HCT116 (cell line): ENCODE data around the gene FNDC3A.

Experiments used
- CTCF ChIP-seq, 3 experiments: fragments of 200-600 bp in 1 of 3; sonication (generic) in 1 of 3; IDR thresholded peaks in 2 of 3; conservative IDR thresholded peaks in 1 of 3; 2 replicates each; pipeline ENCODE4 v1.5.1; 2012 to 2017; ENCODE audit warnings: low read depth in 2 of 3, low read length in 2 of 3, antibody characterized with exemption in 1 of 3, borderline replicate concordance in 1 of 3, control low read depth in 1 of 3, mild to moderate bottlenecking in 1 of 3, mixed read lengths in 1 of 3, mixed run types in 1 of 3, moderate library complexity in 1 of 3; ENCODE audit not compliant: insufficient read depth in 1 of 3
- EGR1 ChIP-seq: IDR thresholded peaks from 2 replicates; pipeline ENCODE4 v1.6.1; 2012; ENCODE audit warnings: low read depth
- ELF1 ChIP-seq: IDR thresholded peaks from 2 replicates; pipeline ENCODE4 v1.6.1; 2012; ENCODE audit warnings: low read depth, borderline replicate concordance
- EZH2 ChIP-seq: fragments of 200-600 bp; sonication (generic); IDR thresholded peaks from 2 replicates; pipeline ENCODE4 v1.6.1; 2017; ENCODE audit warnings: antibody characterized with exemption, mixed run types
- JUND ChIP-seq: IDR thresholded peaks from 2 replicates; pipeline ENCODE4 v1.6.1; 2012
- POLR2A ChIP-seq: IDR thresholded peaks from 2 replicates; pipeline ENCODE4 v1.7.0; 2011; ENCODE audit warnings: borderline replicate concordance; ENCODE audit not compliant: insufficient read depth, insufficient read length; ENCODE audit errors: extremely low read depth
- POLR2AphosphoS5 ChIP-seq: IDR thresholded peaks from 2 replicates; pipeline ENCODE4 v1.6.1; 2011; ENCODE audit warnings: mild to moderate bottlenecking, low read depth, low read length, moderate library complexity
- SIN3A ChIP-seq: IDR thresholded peaks from 2 replicates; pipeline ENCODE4 v1.6.1; 2012; ENCODE audit warnings: low read depth
- SRF ChIP-seq: IDR thresholded peaks from 2 replicates; pipeline ENCODE4 v1.6.1; 2012; ENCODE audit warnings: low read depth
- TF ChIP-seq, protein P1 (sequence below): IDR thresholded peaks from 2 replicates; pipeline ENCODE4 v1.6.1; 2012
- TF ChIP-seq, protein P2 (sequence below): IDR thresholded peaks from 2 replicates; pipeline ENCODE4 v1.6.1; 2012; ENCODE audit warnings: low read depth

DNA sequence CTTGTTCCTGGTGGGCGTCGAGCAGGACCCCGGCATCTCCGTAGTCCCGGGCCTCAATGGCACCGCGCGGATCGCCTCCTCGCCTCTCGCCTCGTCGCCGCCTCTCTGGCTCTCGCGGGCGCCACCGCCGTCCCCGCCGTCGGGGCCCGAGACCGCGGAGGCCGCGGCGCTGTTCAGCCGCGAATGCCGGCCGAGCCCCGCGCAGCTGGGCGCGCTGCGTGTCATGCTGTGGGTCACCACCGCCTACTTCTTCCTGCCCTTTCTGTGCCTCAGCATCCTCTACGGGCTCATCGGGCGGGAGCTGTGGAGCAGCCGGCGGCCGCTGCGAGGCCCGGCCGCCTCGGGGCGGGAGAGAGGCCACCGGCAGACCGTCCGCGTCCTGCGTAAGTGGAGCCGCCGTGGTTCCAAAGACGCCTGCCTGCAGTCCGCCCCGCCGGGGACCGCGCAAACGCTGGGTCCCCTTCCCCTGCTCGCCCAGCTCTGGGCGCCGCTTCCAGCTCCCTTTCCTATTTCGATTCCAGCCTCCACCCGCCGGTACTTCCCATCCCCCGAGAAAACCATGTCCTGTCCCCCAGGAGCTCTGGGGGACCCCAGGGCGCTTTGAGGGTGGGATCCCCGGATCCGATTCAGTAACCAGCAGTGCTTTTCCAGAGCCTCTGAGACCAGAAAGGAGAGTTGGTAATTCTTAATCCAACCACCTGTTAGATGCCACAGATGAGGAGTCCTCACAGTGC lies 245.3 kb downstream of the FNDC3A start:
- TF ChIP-seq, protein P1, sequence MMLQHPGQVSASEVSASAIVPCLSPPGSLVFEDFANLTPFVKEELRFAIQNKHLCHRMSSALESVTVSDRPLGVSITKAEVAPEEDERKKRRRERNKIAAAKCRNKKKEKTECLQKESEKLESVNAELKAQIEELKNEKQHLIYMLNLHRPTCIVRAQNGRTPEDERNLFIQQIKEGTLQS: no peak
- TF ChIP-seq POLR2A: no peak
- TF ChIP-seq POLR2AphosphoS5: no peak
- TF ChIP-seq ELF1: no peak
- TF ChIP-seq SIN3A: no peak
- TF ChIP-seq JUND: no peak
- no peak for TF ChIP-seq EGR1
- TF ChIP-seq CTCF (IDR thresholded peaks at IDR 0.05 in 2 of 3, conservative IDR thresholded peaks at IDR 0.05 in 1 of 3; ENCODE audit: borderline replicate concordance in 1 of 3, insufficient read depth in 1 of 3, low read depth in 2 of 3, low read length in 2 of 3): no peak
- TF ChIP-seq, protein P2, sequence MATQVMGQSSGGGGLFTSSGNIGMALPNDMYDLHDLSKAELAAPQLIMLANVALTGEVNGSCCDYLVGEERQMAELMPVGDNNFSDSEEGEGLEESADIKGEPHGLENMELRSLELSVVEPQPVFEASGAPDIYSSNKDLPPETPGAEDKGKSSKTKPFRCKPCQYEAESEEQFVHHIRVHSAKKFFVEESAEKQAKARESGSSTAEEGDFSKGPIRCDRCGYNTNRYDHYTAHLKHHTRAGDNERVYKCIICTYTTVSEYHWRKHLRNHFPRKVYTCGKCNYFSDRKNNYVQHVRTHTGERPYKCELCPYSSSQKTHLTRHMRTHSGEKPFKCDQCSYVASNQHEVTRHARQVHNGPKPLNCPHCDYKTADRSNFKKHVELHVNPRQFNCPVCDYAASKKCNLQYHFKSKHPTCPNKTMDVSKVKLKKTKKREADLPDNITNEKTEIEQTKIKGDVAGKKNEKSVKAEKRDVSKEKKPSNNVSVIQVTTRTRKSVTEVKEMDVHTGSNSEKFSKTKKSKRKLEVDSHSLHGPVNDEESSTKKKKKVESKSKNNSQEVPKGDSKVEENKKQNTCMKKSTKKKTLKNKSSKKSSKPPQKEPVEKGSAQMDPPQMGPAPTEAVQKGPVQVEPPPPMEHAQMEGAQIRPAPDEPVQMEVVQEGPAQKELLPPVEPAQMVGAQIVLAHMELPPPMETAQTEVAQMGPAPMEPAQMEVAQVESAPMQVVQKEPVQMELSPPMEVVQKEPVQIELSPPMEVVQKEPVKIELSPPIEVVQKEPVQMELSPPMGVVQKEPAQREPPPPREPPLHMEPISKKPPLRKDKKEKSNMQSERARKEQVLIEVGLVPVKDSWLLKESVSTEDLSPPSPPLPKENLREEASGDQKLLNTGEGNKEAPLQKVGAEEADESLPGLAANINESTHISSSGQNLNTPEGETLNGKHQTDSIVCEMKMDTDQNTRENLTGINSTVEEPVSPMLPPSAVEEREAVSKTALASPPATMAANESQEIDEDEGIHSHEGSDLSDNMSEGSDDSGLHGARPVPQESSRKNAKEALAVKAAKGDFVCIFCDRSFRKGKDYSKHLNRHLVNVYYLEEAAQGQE: no peak
- TF ChIP-seq EZH2: no peak
- no peak for TF ChIP-seq SRF
